Measurements from ENCODE around the gene ITGB4. TPM values are rescaled to one million over a fixed set of nuclear protein-coding genes. Genes with fewer than 3 reads are reported as not detected.
A peak's percentile ranks its signal among the peaks of the same experiment; 100 is the strongest.

ITGB4 gene
- polyA plus RNA-seq, 1 of the 3 experiments (the other 2 are of a cell fraction), result 7.0 TPM

GRCh38 chr17:75763613-75764416 is 42.6 kb downstream of the ITGB4 start:
- TF ChIP-seq, protein P1, sequence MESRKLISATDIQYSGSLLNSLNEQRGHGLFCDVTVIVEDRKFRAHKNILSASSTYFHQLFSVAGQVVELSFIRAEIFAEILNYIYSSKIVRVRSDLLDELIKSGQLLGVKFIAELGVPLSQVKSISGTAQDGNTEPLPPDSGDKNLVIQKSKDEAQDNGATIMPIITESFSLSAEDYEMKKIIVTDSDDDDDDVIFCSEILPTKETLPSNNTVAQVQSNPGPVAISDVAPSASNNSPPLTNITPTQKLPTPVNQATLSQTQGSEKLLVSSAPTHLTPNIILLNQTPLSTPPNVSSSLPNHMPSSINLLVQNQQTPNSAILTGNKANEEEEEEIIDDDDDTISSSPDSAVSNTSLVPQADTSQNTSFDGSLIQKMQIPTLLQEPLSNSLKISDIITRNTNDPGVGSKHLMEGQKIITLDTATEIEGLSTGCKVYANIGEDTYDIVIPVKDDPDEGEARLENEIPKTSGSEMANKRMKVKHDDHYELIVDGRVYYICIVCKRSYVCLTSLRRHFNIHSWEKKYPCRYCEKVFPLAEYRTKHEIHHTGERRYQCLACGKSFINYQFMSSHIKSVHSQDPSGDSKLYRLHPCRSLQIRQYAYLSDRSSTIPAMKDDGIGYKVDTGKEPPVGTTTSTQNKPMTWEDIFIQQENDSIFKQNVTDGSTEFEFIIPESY (IDR thresholded peaks at IDR 0.05; ENCODE audit: borderline replicate concordance, low read depth), result no peak
- TF ChIP-seq RAD21 (IDR thresholded peaks at IDR 0.05; ENCODE audit: low read length) (no peak), YY1 (IDR thresholded peaks at IDR 0.05; ENCODE audit: low read depth) (no peak), POLR2AphosphoS5 (IDR thresholded peaks at IDR 0.05; ENCODE audit: low read depth, low read length) (no peak), MXI1 (IDR thresholded peaks at IDR 0.05; ENCODE audit: low read depth, low read length) (no peak), ELF1 (IDR thresholded peaks at IDR 0.05) (no peak), USF1 (IDR thresholded peaks at IDR 0.05; ENCODE audit: borderline replicate concordance, low read depth) (no peak), GABPA (IDR thresholded peaks at IDR 0.05; ENCODE audit: low read depth) (no peak), EZH2phosphoT487 (IDR thresholded peaks at IDR 0.05; ENCODE audit: borderline replicate concordance, low read depth) (no peak), RFX5 (IDR thresholded peaks at IDR 0.05; ENCODE audit: low read length) (no peak)
- TF ChIP-seq, protein P2, sequence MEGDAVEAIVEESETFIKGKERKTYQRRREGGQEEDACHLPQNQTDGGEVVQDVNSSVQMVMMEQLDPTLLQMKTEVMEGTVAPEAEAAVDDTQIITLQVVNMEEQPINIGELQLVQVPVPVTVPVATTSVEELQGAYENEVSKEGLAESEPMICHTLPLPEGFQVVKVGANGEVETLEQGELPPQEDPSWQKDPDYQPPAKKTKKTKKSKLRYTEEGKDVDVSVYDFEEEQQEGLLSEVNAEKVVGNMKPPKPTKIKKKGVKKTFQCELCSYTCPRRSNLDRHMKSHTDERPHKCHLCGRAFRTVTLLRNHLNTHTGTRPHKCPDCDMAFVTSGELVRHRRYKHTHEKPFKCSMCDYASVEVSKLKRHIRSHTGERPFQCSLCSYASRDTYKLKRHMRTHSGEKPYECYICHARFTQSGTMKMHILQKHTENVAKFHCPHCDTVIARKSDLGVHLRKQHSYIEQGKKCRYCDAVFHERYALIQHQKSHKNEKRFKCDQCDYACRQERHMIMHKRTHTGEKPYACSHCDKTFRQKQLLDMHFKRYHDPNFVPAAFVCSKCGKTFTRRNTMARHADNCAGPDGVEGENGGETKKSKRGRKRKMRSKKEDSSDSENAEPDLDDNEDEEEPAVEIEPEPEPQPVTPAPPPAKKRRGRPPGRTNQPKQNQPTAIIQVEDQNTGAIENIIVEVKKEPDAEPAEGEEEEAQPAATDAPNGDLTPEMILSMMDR (IDR thresholded peaks at IDR 0.05), result no peak
- Histone ChIP-seq H3K4me3 (ENCODE audit: low read depth in 2 of 2, low read length in 1 of 2) (peak overlapping the region; percentile 58 to 92), H3K27me3 (ENCODE audit: insufficient read depth) (no peaks in the 10 kb centered on the region), H2AFZ (ENCODE audit: low read depth) (peak overlapping the region; percentile 99), H3K9ac (peak overlapping the region; percentile 71), H3K9me3 (no peaks in the 10 kb centered on the region), H3K4me1 (ENCODE audit: control insufficient read depth in 1 of 2, insufficient read depth in 2 of 2, low read depth in 1 of 2, low read length in 1 of 2) (peaks cover 8 to 13% of the 10 kb centered on the region in 2 experiments; a peak in 2 of 4 replicates), H3K4me2 (peak overlapping the region; percentile 98), H3K9me2 (no peaks in the 10 kb centered on the region), H3F3A (replicated peaks; ENCODE audit: insufficient read depth) (peaks cover 20% of the 10 kb centered on the region), H3K27ac (ENCODE audit: low read depth in 2 of 2, low read length in 1 of 2) (peak overlapping the region in 1 of 2 experiments; percentile 44; a peak in 1 of 4 replicates), H3K79me2 (ENCODE audit: insufficient read depth) (no peaks in the 10 kb centered on the region), H3K36me3 (replicated peaks in 1 of 2; ENCODE audit: control insufficient read depth in 1 of 2, insufficient read depth in 2 of 2, low read length in 1 of 2) (peaks cover 0 to 3% of the 10 kb centered on the region in 2 experiments), H4K20me1 (ENCODE audit: insufficient read depth) (no peaks in the 10 kb centered on the region)
- POLR2A ChIA-PET, result interaction anchor here (1.1 to 8.4 kb wide), 6 partner anchors 9 to 35 kb away, joined by 3 to 161 read pairs (median 9); partner anchors contain the start of gene UNK
- peak; percentile 47 for DNase-seq
- 83% methylated on average over 6 of the region's 16 CpGs for WGBS (ENCODE audit: low lambda C conversion rate)
- CTCF ChIA-PET, result interaction anchor here (0.7 to 31.4 kb wide), 16 partner anchors 9 to 698 kb away, joined by 3 to 1370 read pairs (median 12); partner anchors contain the start of genes SMIM5, TRIM65, UNC13D and UNK

All from SK-N-SH (cell line).